HG03439 (cell line): ENCODE results near the gene CSTF1.

ENCODE experiments used
- ATAC-seq: cut with Tn5 transposase; IDR thresholded peaks from one replicate; pipeline ENCODE4 v1.9.1; 2021; ENCODE audit warnings: mild to moderate bottlenecking, moderate library complexity; ENCODE audit not compliant: unreplicated experiment

CSTF1 gene

GRCh38 chr20:56449459-56449858, 57.0 kb downstream of the CSTF1 start:
- ATAC-seq: no peak

DNA sequence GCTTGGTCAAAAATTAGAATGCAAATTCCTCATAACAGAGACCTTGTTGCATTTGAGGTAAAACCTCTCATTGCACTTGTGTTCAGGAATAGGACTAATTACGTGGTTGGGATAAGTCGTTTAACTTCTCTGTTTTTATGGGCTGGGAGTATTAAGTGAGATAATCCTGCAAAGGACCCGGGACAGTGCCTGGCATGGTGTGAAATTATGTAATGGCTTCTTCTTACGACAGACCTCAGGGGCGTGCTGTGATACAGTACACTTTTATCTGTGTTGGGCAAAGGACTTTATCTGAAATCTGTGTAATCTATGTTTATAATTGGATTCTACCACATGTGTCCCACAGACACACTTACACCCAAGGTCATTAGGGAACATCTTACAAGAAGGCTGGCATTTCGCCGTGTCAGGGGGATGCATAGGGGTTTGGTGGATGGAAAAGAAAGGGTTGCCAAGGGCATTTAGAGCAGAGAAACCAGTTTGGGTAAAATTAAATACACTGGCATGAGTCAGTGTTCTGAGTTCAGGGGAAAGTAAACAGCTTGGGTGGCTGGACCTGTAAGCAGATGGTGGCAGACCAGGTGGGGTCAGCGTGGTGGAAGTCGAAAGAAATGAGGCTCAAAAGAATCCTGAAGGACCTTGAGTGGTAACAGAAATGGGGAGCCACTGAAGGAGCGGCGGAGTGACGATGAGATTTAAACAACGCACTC, 58.8 kb downstream of the CSTF1 start:
- ATAC-seq: no peak

DNA sequence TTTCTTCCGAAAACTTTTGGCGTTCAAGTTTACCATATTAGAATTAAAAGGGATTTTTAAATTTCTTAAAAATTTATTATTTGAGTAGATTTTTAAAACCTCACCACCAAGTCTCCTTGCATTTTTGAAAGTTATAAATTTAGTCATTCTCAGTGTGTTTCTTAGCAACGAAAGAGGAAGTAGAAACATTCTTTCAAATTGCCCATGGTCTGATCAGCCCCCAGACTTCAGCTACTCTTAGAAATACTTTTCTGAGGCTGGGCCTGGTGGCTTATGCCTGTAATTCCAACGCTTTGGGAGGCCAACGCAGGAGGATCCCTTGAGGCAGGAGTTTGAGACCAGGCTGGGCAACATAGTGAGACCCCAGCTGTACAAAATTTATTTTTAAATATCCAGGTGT, 60.9 kb downstream of the CSTF1 start:
- peak; percentile 66 for ATAC-seq

DNA sequence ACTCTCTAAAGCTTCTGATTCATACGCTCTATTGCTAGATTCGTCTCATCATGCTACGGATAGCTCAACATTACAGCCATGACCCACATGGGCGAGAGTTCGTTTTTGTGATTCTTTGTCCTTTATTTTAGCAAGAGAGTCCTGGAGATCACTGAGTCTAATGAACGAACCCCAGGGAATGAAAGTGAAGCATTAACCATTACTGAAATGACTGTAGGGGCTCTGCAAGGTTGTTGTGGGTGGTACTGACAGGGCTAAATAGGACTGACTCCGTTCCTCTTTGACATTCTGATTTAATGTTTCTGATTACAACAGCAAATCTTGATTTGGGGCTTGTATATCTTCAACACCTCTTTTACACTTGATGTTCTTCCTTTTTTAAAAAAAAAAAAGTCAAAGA, 62.3 kb downstream of the CSTF1 start:
- ATAC-seq: peak; percentile 70
